Naive thymus-derived CD8-positive, alpha-beta T cell (primary cell): ENCODE data around the gene ANKRA2. TPM values are rescaled to one million over a fixed set of nuclear protein-coding genes. Genes with fewer than 3 reads are reported as not detected.

ENCODE experiments used
- ATAC-seq, 2 donors: fragments of 150-1000 bp; cut with Tn5 transposase in 1 of 2; sonication (Bioruptor Pico), chemical (Tn5 transposase) in 1 of 2; 1 replicate in 1 of 2; 2 replicates in 1 of 2; pipeline ENCODE4 v1.10.0; 2021; ENCODE audit warnings: mild to moderate bottlenecking in 2 of 2, moderate library complexity in 2 of 2
- POLR2A ChIA-PET: fragments of 350-600 bp; sonication (Branson Sonifier 250); formaldehyde crosslinking; loops from one replicate; lab custom pipeline; 2021; ENCODE audit warnings: antibody characterized with exemption; lab: Charles Lee
- DNase-seq, 10 donors: peaks; one replicate each; pipeline versions ENCODE4 v3.0.0 to v3.0.0-alpha.2; 2020 to 2022
- H3K27ac Mint-ChIP-seq, 10 donors: one replicate each; pipeline ENCODE4 v1.8.0; 2020 to 2022; ENCODE audit warnings: mild to moderate bottlenecking in 10 of 10, mixed read lengths in 10 of 10, moderate library complexity in 4 of 10, inconsistent platforms in 1 of 10
- H3K27me3 Mint-ChIP-seq, 5 donors: one replicate each; pipeline ENCODE4 v1.8.0; 2021 to 2022; ENCODE audit warnings: mixed read lengths in 5 of 5
- H3K36me3 Mint-ChIP-seq, 3 donors: one replicate each; pipeline ENCODE4 v1.8.0; 2020 to 2022; ENCODE audit warnings: mixed read lengths in 3 of 3, mild to moderate bottlenecking in 2 of 3, inconsistent platforms in 1 of 3
- H3K4me1 Mint-ChIP-seq, 4 donors: one replicate each; pipeline ENCODE4 v1.8.0; 2021 to 2022; ENCODE audit warnings: mixed read lengths in 4 of 4
- H3K4me3 Mint-ChIP-seq, 10 donors: one replicate each; pipeline ENCODE4 v1.8.0; 2020 to 2022; ENCODE audit warnings: mild to moderate bottlenecking in 10 of 10, mixed read lengths in 10 of 10, moderate library complexity in 6 of 10, inconsistent platforms in 1 of 10
- H3K9me3 Mint-ChIP-seq, 9 donors: one replicate each; pipeline ENCODE4 v1.8.0; 2020 to 2022; ENCODE audit warnings: mixed read lengths in 9 of 9, mild to moderate bottlenecking in 3 of 9, inconsistent platforms in 1 of 9, moderate library complexity in 1 of 9
- polyA plus RNA-seq, 3 donors: library from polyadenylated mRNA; unstranded; fragments of 300-500 nt; fragmentation: Illumina TruSeq; gene quantifications; one replicate each; pipeline ENCODE4 v1.2.3, GENCODE V29; 2021
- total RNA-seq, 8 experiments: library from RNA in 2 of 8; stranded (reverse) in 2 of 8; gene quantifications; one replicate each; pipeline ENCODE4 v1.2.3 and lab custom pipeline; 2021 to 2026

Gene ANKRA2
- total and polyA plus RNA-seq, 5 experiments from 2014 or later, result 20.9 to 64.2 (median 22.8) TPM

- H3K27me3 Mint-ChIP-seq, result peaks cover 0 to 2% (median 0%) of the 10 kb centered on the region in 5 donors
- H3K4me3 Mint-ChIP-seq, result no peak overlapping the region
- H3K36me3 Mint-ChIP-seq, result no peaks in the 10 kb centered on the region
- peaks cover 0 to 2% (median 0%) of the 10 kb centered on the region in 4 donors for H3K4me1 Mint-ChIP-seq
- ATAC-seq, result no peak
- POLR2A ChIA-PET, result interaction anchor here (0.6 kb wide), 1 partner anchor 52 kb away, joined by 3 read pairs; no protein-coding TSS in a partner anchor
- H3K27ac Mint-ChIP-seq, result no peak overlapping the region
- no peak for DNase-seq
- H3K9me3 Mint-ChIP-seq, result no peaks in the 10 kb centered on the region
Observed at GRCh38 chr5:73591698-73592501, 26.5 kb upstream of the ANKRA2 start.

GRCh38 chr5:73591102-73591695, 25.8 kb upstream of the ANKRA2 start:
- peaks cover 0 to 2% (median 0%) of the 10 kb centered on the region in 4 donors for H3K4me1 Mint-ChIP-seq
- ATAC-seq (peak; percentile 61 to 70), DNase-seq (peak in 9 of 10 donors; percentile 7 to 73 (median 57))
- H3K27ac Mint-ChIP-seq, result no peak overlapping the region
- H3K9me3 Mint-ChIP-seq, result no peaks in the 10 kb centered on the region
- H3K27me3 Mint-ChIP-seq, result peaks cover 0 to 1% (median 0%) of the 10 kb centered on the region in 5 donors
- H3K4me3 Mint-ChIP-seq, result no peak overlapping the region
- POLR2A ChIA-PET, result interaction anchor here (0.6 kb wide), 1 partner anchor 53 kb away, joined by 3 read pairs; no protein-coding TSS in a partner anchor
- no peaks in the 10 kb centered on the region for H3K36me3 Mint-ChIP-seq

GRCh38 chr5:73587923-73588322, 22.5 kb upstream of the ANKRA2 start:
- no peak overlapping the region for H3K4me3 Mint-ChIP-seq
- peaks cover 0 to 2% (median 0%) of the 10 kb centered on the region in 3 donors for H3K36me3 Mint-ChIP-seq
- POLR2A ChIA-PET, result no interaction called here
- H3K27me3 Mint-ChIP-seq, result peaks cover 0 to 1% (median 0%) of the 10 kb centered on the region in 5 donors
- peaks cover 0 to 2% (median 0%) of the 10 kb centered on the region in 4 donors for H3K4me1 Mint-ChIP-seq
- ATAC-seq (no peak), DNase-seq (no peak)
- peak overlapping the region in 1 of 10 donors; percentile 31 for H3K27ac Mint-ChIP-seq
- H3K9me3 Mint-ChIP-seq, result no peaks in the 10 kb centered on the region

DNA sequence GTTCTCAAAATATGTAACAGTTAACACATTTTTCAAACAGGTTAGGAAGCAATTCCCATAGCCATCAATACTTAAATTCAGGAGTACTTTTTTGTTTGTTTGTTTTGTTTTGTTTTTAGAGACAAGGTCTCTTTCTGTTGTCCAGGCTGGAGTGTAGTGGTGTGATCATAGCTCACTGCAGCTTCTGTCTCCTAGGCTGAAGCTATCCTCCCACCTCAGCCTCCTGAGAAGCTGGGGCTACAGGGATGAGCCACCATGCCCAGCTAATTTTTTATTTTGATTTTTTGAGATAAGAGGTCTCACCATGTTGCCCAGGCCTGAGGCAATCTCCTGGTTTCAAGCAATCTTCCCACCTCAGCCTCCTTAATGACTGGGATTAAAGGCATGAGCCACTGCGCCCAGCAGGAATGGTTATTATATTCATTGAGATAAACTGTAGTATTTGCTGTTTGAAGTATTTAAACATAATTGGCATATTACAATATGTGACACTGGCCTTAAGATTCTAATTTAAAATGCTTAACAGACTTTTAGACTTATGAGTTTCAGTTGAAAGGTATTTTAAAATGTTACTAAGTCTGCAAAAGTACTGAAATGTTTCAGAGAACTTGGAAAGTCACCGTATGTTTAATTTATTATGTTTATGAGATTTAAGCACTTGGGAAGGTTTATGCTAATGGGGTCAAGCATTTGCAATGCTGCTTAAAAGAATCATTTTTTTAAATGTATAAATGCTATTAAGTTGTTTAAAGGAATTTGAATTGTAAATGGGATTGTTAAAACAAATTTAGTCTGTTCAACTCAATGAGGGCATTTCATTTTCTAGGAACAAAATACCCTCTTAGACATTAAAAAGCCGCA, 17.1 kb upstream of the ANKRA2 start:
- POLR2A ChIA-PET, result no interaction called here
- no peak overlapping the region for H3K4me3 Mint-ChIP-seq
- H3K27ac Mint-ChIP-seq, result no peak overlapping the region
- H3K9me3 Mint-ChIP-seq, result no peaks in the 10 kb centered on the region
- H3K36me3 Mint-ChIP-seq, result peaks cover 20 to 46% (median 23%) of the 10 kb centered on the region in 3 donors
- no peaks in the 10 kb centered on the region for H3K27me3 Mint-ChIP-seq
- ATAC-seq (no peak), DNase-seq (no peak)
- H3K4me1 Mint-ChIP-seq, result peaks cover 0 to under 1% (median 0%) of the 10 kb centered on the region in 4 donors

GRCh38 chr5:73565969-73566547, 619 bp upstream of the ANKRA2 start:
- Mint-ChIP-seq H3K36me3 (peaks cover 4 to 41% (median 12%) of the 10 kb centered on the region in 3 donors), H3K4me1 (peaks cover 21 to 54% (median 49%) of the 10 kb centered on the region in 4 donors), H3K27ac (peak overlapping the region; percentile 97 to 100 (median 99)), H3K4me3 (peak overlapping the region; percentile 89 to 100 (median 98)), H3K9me3 (no peaks in the 10 kb centered on the region), H3K27me3 (peaks cover 0 to 3% (median 0%) of the 10 kb centered on the region in 5 donors)
- ATAC-seq (no peak), DNase-seq (no peak)
- POLR2A ChIA-PET, result interaction anchor here (3.0 kb wide), 1 partner anchor 68 kb away, joined by 36 read pairs; the partner anchor contains the start of gene BTF3

GRCh38 chr5:73564675-73565074, 764 bp downstream of the ANKRA2 start:
- Mint-ChIP-seq H3K4me3 (peak overlapping the region; percentile 89 to 100 (median 98)), H3K4me1 (peaks cover 18 to 60% (median 49%) of the 10 kb centered on the region in 4 donors), H3K27me3 (peaks cover 0 to 3% (median 0%) of the 10 kb centered on the region in 5 donors), H3K27ac (peak overlapping the region; percentile 97 to 100 (median 99)), H3K36me3 (peaks cover 5 to 37% (median 12%) of the 10 kb centered on the region in 3 donors), H3K9me3 (no peaks in the 10 kb centered on the region)
- POLR2A ChIA-PET, result interaction anchor here (0.6 to 3.0 kb wide), 3 partner anchors 28 to 67 kb away, joined by 3 to 36 read pairs (median 8); partner anchors contain the start of gene BTF3
- ATAC-seq, result peak in 1 of 2 donors; percentile 7
- peak in 7 of 10 donors; percentile 1 to 37 (median 14) for DNase-seq

DNA sequence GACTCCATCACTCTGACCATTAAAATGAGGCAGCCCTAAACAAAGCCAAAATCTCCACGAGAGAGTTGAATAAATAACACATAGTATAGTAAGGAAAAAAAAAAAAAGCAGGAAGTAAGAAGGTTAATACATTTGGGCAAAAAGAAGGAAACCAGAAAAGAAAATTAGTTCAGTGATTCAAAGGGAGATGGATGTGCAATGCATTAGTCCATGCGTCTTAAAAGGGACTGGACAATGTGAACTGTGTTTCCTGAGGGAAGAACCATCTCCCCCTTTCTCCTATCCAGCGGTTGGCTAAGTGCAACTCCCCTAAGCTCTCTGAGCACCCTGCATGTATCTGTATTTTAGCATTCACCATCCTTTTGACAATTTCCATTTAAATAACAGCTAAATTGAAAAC, 1.4 kb downstream of the ANKRA2 start:
- Mint-ChIP-seq H3K36me3 (peaks cover 5 to 35% (median 12%) of the 10 kb centered on the region in 3 donors), H3K4me1 (peaks cover 18 to 60% (median 48%) of the 10 kb centered on the region in 4 donors), H3K27me3 (peaks cover 0 to 3% (median 0%) of the 10 kb centered on the region in 5 donors), H3K27ac (peak overlapping the region; percentile 97 to 100 (median 99)), H3K9me3 (no peaks in the 10 kb centered on the region), H3K4me3 (peak overlapping the region; percentile 89 to 100 (median 98))
- DNase-seq (no peak), ATAC-seq (no peak)
- POLR2A ChIA-PET, result interaction anchor here (0.8 to 3.0 kb wide), 2 partner anchors 27 to 66 kb away, joined by 3 to 36 read pairs; partner anchors contain the start of gene BTF3

DNA sequence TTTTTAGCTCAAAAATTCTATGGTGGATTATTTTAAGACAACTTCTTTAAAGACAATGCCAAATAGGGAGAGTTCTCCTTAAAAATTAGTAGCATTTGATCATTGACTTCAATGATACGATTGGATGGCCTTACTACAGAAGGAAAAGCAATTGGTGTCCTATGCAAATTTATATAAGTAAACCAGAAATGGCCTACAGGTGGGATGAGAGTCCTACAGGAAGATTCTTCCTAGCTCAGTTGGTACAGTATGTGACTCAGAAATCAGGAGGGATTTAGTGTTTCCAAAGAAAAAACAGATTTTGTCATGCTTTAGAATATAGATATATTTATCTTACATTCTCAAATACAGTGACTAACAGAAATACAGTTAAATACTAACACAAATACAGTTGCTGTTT, 6.5 kb downstream of the ANKRA2 start:
- Mint-ChIP-seq H3K4me3 (no peak overlapping the region), H3K36me3 (peaks cover 5 to 63% (median 9%) of the 10 kb centered on the region in 3 donors), H3K4me1 (peaks cover 10 to 28% (median 20%) of the 10 kb centered on the region in 4 donors), H3K9me3 (no peaks in the 10 kb centered on the region), H3K27me3 (no peaks in the 10 kb centered on the region), H3K27ac (no peak overlapping the region)
- DNase-seq (no peak), ATAC-seq (no peak)
- POLR2A ChIA-PET, result no interaction called here

GRCh38 chr5:73552642-73553041, 12.8 kb downstream of the ANKRA2 start:
- peaks cover 0 to 48% (median 7%) of the 10 kb centered on the region in 3 donors for H3K36me3 Mint-ChIP-seq
- no peak for DNase-seq
- POLR2A ChIA-PET, result no interaction called here
- no peak overlapping the region for H3K27ac Mint-ChIP-seq
- no peak overlapping the region for H3K4me3 Mint-ChIP-seq
- ATAC-seq, result no peak
- H3K9me3 Mint-ChIP-seq, result no peaks in the 10 kb centered on the region
- H3K4me1 Mint-ChIP-seq, result no peaks in the 10 kb centered on the region
- H3K27me3 Mint-ChIP-seq, result peaks cover 0 to 1% (median 0%) of the 10 kb centered on the region in 5 donors

DNA sequence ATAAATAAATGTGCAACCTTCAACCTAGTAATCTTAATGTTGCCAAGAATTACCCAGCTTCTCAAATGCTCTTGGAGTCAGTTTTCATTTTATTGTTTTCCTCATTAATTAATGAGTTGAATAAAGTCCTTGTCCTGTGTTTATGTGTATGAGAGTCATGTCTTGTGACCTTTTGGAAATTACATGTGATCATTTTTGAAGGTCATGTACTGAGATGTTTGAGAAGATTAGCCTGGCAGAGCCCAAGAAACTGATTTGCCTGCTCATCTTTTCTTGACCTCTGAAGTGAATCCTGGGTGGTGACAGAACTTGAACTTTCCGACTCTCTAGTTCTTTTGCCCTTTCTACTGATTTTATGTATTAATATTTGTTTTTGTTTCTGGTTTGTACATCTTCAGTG, 15.4 kb downstream of the ANKRA2 start:
- ATAC-seq (no peak), DNase-seq (no peak)
- POLR2A ChIA-PET, result no interaction called here
- H3K9me3 Mint-ChIP-seq, result no peaks in the 10 kb centered on the region
- no peak overlapping the region for H3K4me3 Mint-ChIP-seq
- peaks cover 0 to 7% (median 3%) of the 10 kb centered on the region in 5 donors for H3K27me3 Mint-ChIP-seq
- H3K27ac Mint-ChIP-seq, result peak overlapping the region in 1 of 10 donors; percentile 39
- no peaks in the 10 kb centered on the region for H3K4me1 Mint-ChIP-seq
- H3K36me3 Mint-ChIP-seq, result peaks cover 0 to 32% (median 4%) of the 10 kb centered on the region in 3 donors

DNA sequence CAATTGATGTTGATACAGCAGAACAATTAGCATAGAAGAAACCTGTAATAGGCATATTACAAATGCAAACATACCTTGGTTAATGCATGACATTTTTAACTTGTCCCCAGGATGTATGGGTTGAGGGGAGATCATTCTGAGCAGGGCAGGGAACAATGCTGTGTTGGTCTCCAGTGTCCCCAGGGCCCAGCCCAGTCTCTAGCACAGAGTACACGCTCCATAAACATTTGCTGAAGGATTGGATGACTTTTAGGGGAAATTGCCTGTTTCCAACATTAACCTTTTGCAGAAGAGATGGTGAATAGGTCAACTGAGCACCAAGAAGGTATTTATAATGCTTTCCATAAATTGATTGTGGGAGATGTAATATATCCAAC, 20.0 kb downstream of the ANKRA2 start:
- no peaks in the 10 kb centered on the region for H3K9me3 Mint-ChIP-seq
- DNase-seq, result no peak
- H3K27me3 Mint-ChIP-seq, result peaks cover 9 to 30% (median 20%) of the 10 kb centered on the region in 5 donors
- no peak overlapping the region for H3K4me3 Mint-ChIP-seq
- H3K27ac Mint-ChIP-seq, result no peak overlapping the region
- no peaks in the 10 kb centered on the region for H3K4me1 Mint-ChIP-seq
- ATAC-seq, result no peak
- H3K36me3 Mint-ChIP-seq, result peaks cover 0 to under 1% (median 0%) of the 10 kb centered on the region in 3 donors
- POLR2A ChIA-PET, result no interaction called here
